A549 (cell line): ENCODE results near the gene RAD51. TPM values are rescaled to one million over a fixed set of nuclear protein-coding genes. Genes with fewer than 3 reads are reported as not detected.
A peak's percentile ranks its signal among the peaks of the same experiment; 100 is the strongest.

Experiments used
- ATAC-seq, 2 experiments: fragments of 200-7000 bp in 1 of 2; fragments of >200 bp in 1 of 2; cut with Nextera tagmentation in 1 of 2; cut with Tn5 transposase in 1 of 2; 3 replicates each; pipeline versions ENCODE4 v1.8.0 to v1.9.1; 2018 to 2020; ENCODE audit warnings: mild to moderate bottlenecking in 1 of 2, moderate library complexity in 1 of 2
- CTCF ChIA-PET: fragments of 300-600 bp; sonication (Branson Sonifier 250); formaldehyde crosslinking; extraction: SDS; loops from one replicate; lab custom pipeline; 2021; ENCODE audit warnings: antibody characterized with exemption, inconsistent platforms; lab: Yijun Ruan, JAX
- POLR2A ChIA-PET: fragments of 350-600 bp; formaldehyde crosslinking; extraction: SDS; loops from one replicate; lab custom pipeline; 2021; ENCODE audit warnings: antibody characterized with exemption, inconsistent platforms; lab: Yijun Ruan, JAX
- DNase-seq, 2 experiments: peaks; one replicate each; pipeline versions ENCODE4 v3.0.0 to v3.0.0-alpha.2; 2011 to 2016; ENCODE audit warnings: low read depth in 1 of 2, low spot score in 1 of 2
- FAIRE-seq: peaks from 2 replicates; lab custom pipeline; 2011; peaks lifted over from hg19 to GRCh38; lab: Jason Lieb, UNC
- H3K27ac ChIP-seq, 2 experiments: fragments of >200 bp; sonication (Bioruptor Twin); formaldehyde crosslinking; 3 replicates each; pipeline ENCODE4 v1.5.1; 2016 to 2017
- H3K4me1 ChIP-seq: fragments of >200 bp; sonication (Bioruptor Twin); formaldehyde crosslinking; 3 replicates; pipeline ENCODE4 v1.6.1; 2016
- H3K4me2 ChIP-seq: fragments of >200 bp; sonication (Bioruptor Twin); formaldehyde crosslinking; 3 replicates; pipeline ENCODE4 v1.6.1; 2016
- H3K4me3 ChIP-seq: fragments of >200 bp; sonication (Bioruptor Twin); formaldehyde crosslinking; 3 replicates; pipeline ENCODE4 v1.5.1; 2016
- H3K9me3 ChIP-seq: fragments of >200 bp; sonication (Bioruptor Twin); formaldehyde crosslinking; 3 replicates; pipeline ENCODE4 v1.6.1; 2016
- BHLHE40 ChIP-seq: IDR thresholded peaks from 2 replicates; pipeline ENCODE4 v1.6.1; 2012; ENCODE audit warnings: low read depth, low read length, inconsistent platforms
- CBX2 ChIP-seq: fragments of 200-600 bp; sonication (generic); IDR thresholded peaks from 2 replicates; pipeline ENCODE4 v1.6.1; 2016; ENCODE audit warnings: low read depth, mild to moderate bottlenecking, borderline replicate concordance
- CEBPB ChIP-seq, 2 experiments: fragments of >200 bp in 1 of 2; sonication (Bioruptor Twin) in 1 of 2; formaldehyde crosslinking in 1 of 2; IDR thresholded peaks; 2 replicates each; pipeline ENCODE4 v1.6.1; 2012 to 2016
- CHD2 ChIP-seq: fragments of 150-350 bp; IDR thresholded peaks from 2 replicates; pipeline ENCODE4 v1.6.1; 2014; ENCODE audit warnings: low read length; ENCODE audit not compliant: partially characterized antibody
- CHD4 ChIP-seq: fragments of 200-600 bp; sonication (generic); IDR thresholded peaks from 2 replicates; pipeline ENCODE4 v1.6.1; 2016; ENCODE audit warnings: antibody characterized with exemption, mild to moderate bottlenecking, borderline replicate concordance
- CTCF ChIP-seq: fragments of >200 bp; sonication (Bioruptor Twin); formaldehyde crosslinking; IDR thresholded peaks from 3 replicates; pipeline ENCODE4 v1.5.1; 2016
- ESRRA ChIP-seq: fragments of 150-350 bp; IDR thresholded peaks from 2 replicates; pipeline ENCODE4 v1.6.1; 2014; ENCODE audit warnings: mild to moderate bottlenecking, low read length, borderline replicate concordance
- FOSL2 ChIP-seq, 2 experiments: fragments of 450-650 bp in 1 of 2; fragments of >200 bp in 1 of 2; sonication (Bioruptor Twin) in 1 of 2; formaldehyde crosslinking; IDR thresholded peaks; 2 replicates each; pipeline versions ENCODE4 v1.5.0 to v1.6.1; 2016 to 2020; ENCODE audit warnings: mild to moderate bottlenecking in 1 of 2, moderate library complexity in 1 of 2
- HDAC2 ChIP-seq: fragments of 200-600 bp; sonication (generic); IDR thresholded peaks from 2 replicates; pipeline ENCODE4 v1.6.1; 2016
- HEYL ChIP-seq: fragments of 250-450 bp; sonication (Bioruptor Pico); IDR thresholded peaks from 2 replicates; pipeline ENCODE4 v1.8.0; 2021; ENCODE audit warnings: mild to moderate bottlenecking, moderate library complexity
- HMGXB4 ChIP-seq: fragments of 250-450 bp; sonication (Bioruptor Pico); IDR thresholded peaks from 2 replicates; pipeline ENCODE4 v1.5.0; 2021; ENCODE audit warnings: mild to moderate bottlenecking, moderate library complexity, borderline replicate concordance
- HOXA7 ChIP-seq: fragments of 250-450 bp; sonication (Bioruptor Pico); IDR thresholded peaks from 2 replicates; pipeline ENCODE4 v1.5.0; 2020; ENCODE audit warnings: mild to moderate bottlenecking, moderate library complexity
- HOXB13 ChIP-seq: fragments of 250-450 bp; sonication (Bioruptor Pico); IDR thresholded peaks from 2 replicates; pipeline ENCODE4 v1.5.0; 2020; ENCODE audit warnings: low read depth, mild to moderate bottlenecking, moderate library complexity
- JUN ChIP-seq, 2 experiments: fragments of >200 bp; sonication (Bioruptor Twin); formaldehyde crosslinking; IDR thresholded peaks; 2 replicates in 1 of 2; 3 replicates in 1 of 2; pipeline ENCODE4 v1.6.1; 2016 to 2017
- JUNB ChIP-seq: fragments of >200 bp; sonication (Bioruptor Twin); formaldehyde crosslinking; IDR thresholded peaks from 2 replicates; pipeline ENCODE4 v1.6.1; 2016
- KDM1A ChIP-seq: fragments of 200-600 bp; sonication (generic); IDR thresholded peaks from 2 replicates; pipeline ENCODE4 v1.6.1; 2016; ENCODE audit warnings: low read depth, mild to moderate bottlenecking
- KDM5A ChIP-seq: fragments of 200-600 bp; sonication (generic); IDR thresholded peaks from 2 replicates; pipeline ENCODE4 v1.6.1; 2016; ENCODE audit warnings: antibody characterized with exemption, mild to moderate bottlenecking
- MAFK ChIP-seq: fragments of 450-650 bp; IDR thresholded peaks from 2 replicates; pipeline ENCODE4 v1.6.1; 2014; ENCODE audit not compliant: partially characterized antibody
- MAX ChIP-seq: IDR thresholded peaks from 2 replicates; pipeline ENCODE4 v1.6.1; 2012
- MYC ChIP-seq: IDR thresholded peaks from 2 replicates; pipeline ENCODE4 v1.6.1; 2012; ENCODE audit warnings: mild to moderate bottlenecking, inconsistent platforms, low read length, improper control_type of control experiment, borderline replicate concordance
- PBX3 ChIP-seq: IDR thresholded peaks from 2 replicates; pipeline ENCODE4 v1.6.1; 2012
- RFX5 ChIP-seq: fragments of 450-650 bp; IDR thresholded peaks from 2 replicates; pipeline ENCODE4 v1.7.1; 2014; ENCODE audit warnings: antibody characterized with exemption, mild to moderate bottlenecking, moderate library complexity
- RNF2 ChIP-seq: fragments of 200-600 bp; sonication (generic); IDR thresholded peaks from 2 replicates; pipeline ENCODE4 v1.6.1; 2016; ENCODE audit warnings: low read depth, mild to moderate bottlenecking, antibody characterized with exemption, moderate library complexity, borderline replicate concordance
- SREBF2 ChIP-seq: fragments of 450-650 bp; IDR thresholded peaks from 2 replicates; pipeline ENCODE4 v1.6.1; 2014; ENCODE audit warnings: mild to moderate bottlenecking, moderate library complexity
- ZC3H11A ChIP-seq: fragments of 450-650 bp; IDR thresholded peaks from 2 replicates; pipeline ENCODE4 v1.6.1; 2014; ENCODE audit warnings: antibody characterized with exemption, mild to moderate bottlenecking
- ZSCAN20 ChIP-seq: fragments of 250-450 bp; sonication (Bioruptor Pico); IDR thresholded peaks from 2 replicates; pipeline ENCODE4 v1.8.0; 2022; ENCODE audit warnings: mild to moderate bottlenecking, moderate library complexity
- WGBS: methylation state at CpG from one replicate; pipeline ENCODE4 v1.1.6; 2017; ENCODE audit errors: missing lambda C conversion rate; 5-methylcytosine and 5-hydroxymethylcytosine counted together
- polyA plus RNA-seq, 4 experiments: library from polyadenylated mRNA; depleted of rRNA in 3 of 4; stranded (reverse); fragments of >200 nt; fragmentation: RNase III in 1 of 4; extraction: RNeasy Plus Mini Kit Qiagen cat#74134 plus additional on column Dnase treatment in 1 of 4; gene quantifications; 2 replicates in 3 of 4; 3 replicates in 1 of 4; pipeline ENCODE4 v1.2.3, GENCODE V29; 2011 to 2017

The RAD51 gene
- polyA plus RNA-seq, 2 of the 4 experiments (the other 2 are of a cell fraction), result 12.9 to 14.4 TPM

- Histone ChIP-seq H3K4me3 (no peak overlapping the region), H3K4me1 (peaks cover 14% of the 10 kb centered on the region), H3K4me2 (0 out of 3 replicates have a peak overlapping the region, but pooled peaks have one; percentile 43), H3K9me3 (no peaks in the 10 kb centered on the region), H3K27ac (peak overlapping the region in 1 of 2 experiments; percentile 8; a peak in 2 of 6 replicates)
- CTCF ChIA-PET, result interaction anchor here (1.3 to 1.4 kb wide), 3 partner anchors 9 to 41 kb away, joined by 3 to 10 read pairs (median 5); no protein-coding TSS in a partner anchor
- 78% methylated on average over 2 of the region's 2 CpGs for WGBS
- DNase-seq (no peak), FAIRE-seq (no peak), ATAC-seq (no peak)
- TF ChIP-seq HDAC2 (no peak), CHD2 (no peak), HOXA7 (no peak), KDM5A (no peak), PBX3 (no peak), CHD4 (no peak), SREBF2 (no peak), CBX2 (no peak), RNF2 (no peak), CEBPB (IDR thresholded peaks at IDR 0.05) (no peak), HEYL (CRISPR knock-in tag) (no peak), RFX5 (no peak), CTCF (no peak), MYC (no peak), HMGXB4 (no peak), JUN (IDR thresholded peaks at IDR 0.05) (no peak), HOXB13 (CRISPR knock-in tag) (no peak), ZSCAN20 (no peak), JUNB (no peak), FOSL2 (IDR thresholded peaks at IDR 0.05) (no peak), FOSL2 (CRISPR knock-in tag; IDR thresholded peaks at IDR 0.05) (no peak)
- POLR2A ChIA-PET, result no interaction called here
Measured at GRCh38 chr15:40743485-40743901, 48.5 kb downstream of the RAD51 start.

- H3K4me2 ChIP-seq, result peak overlapping the region; percentile 43; the same call in 1 of the 3 replicates
- CTCF ChIA-PET, result interaction anchor here (0.6 to 2.9 kb wide), 11 partner anchors 8 to 183 kb away, joined by 3 to 15 read pairs (median 4); partner anchors contain the start of gene RHOV
- TF ChIP-seq ESRRA (no peak), ZSCAN20 (no peak), CEBPB (IDR thresholded peaks at IDR 0.05) (peak in 1 of 2 experiments; percentile 70; a peak in 2 of 4 replicates), MAFK (peak; percentile 61), MAX (0 out of 2 replicates have a peak, but pooled peaks have one; percentile 31), ZC3H11A (no peak), CTCF (no peak), KDM1A (no peak), HEYL (CRISPR knock-in tag) (no peak), FOSL2 (IDR thresholded peaks at IDR 0.05) (no peak), FOSL2 (CRISPR knock-in tag; IDR thresholded peaks at IDR 0.05) (peak; percentile 58; the same call in 1 of the 2 replicates), JUNB (0 out of 2 replicates have a peak, but pooled peaks have one; percentile 13), BHLHE40 (0 out of 2 replicates have a peak, but pooled peaks have one; percentile 18), CHD2 (no peak)
- 71% methylated on average over 11 of the region's 12 CpGs for WGBS
- DNase-seq (peak in 1 of 2 experiments; percentile 56), ATAC-seq (peak; percentile 58 to 75), FAIRE-seq (no peak)
- POLR2A ChIA-PET, result interaction anchor here (1.0 kb wide), 1 partner anchor 150 kb away, joined by 4 read pairs; the partner anchor contains the start of gene VPS18
- peaks cover 14% of the 10 kb centered on the region for H3K4me1 ChIP-seq
- H3K4me3 ChIP-seq, result no peak overlapping the region
- peak overlapping the region in 1 of 2 experiments; percentile 8; a peak in 2 of 6 replicates for H3K27ac ChIP-seq
- H3K9me3 ChIP-seq, result no peaks in the 10 kb centered on the region
Measured at GRCh38 chr15:40743921-40744814, 49.2 kb downstream of the RAD51 start.
